Natural killer cell (primary cell): ENCODE results near the gene MAD1L1. TPM values are rescaled to one million over a fixed set of nuclear protein-coding genes. Genes with fewer than 3 reads are reported as not detected.

Experiments
- ATAC-seq, 3 donors: fragments of 150-1000 bp in 2 of 3; fragments of 200-7000 bp in 1 of 3; cut with Tn5 transposase; 1 replicate in 1 of 3; 2 replicates in 2 of 3; pipeline ENCODE4 v1.10.0; 2021; ENCODE audit warnings: mild to moderate bottlenecking in 2 of 3, moderate library complexity in 2 of 3
- DNase-seq, 2 donors: peaks; one replicate each; pipeline versions ENCODE4 v3.0.0 to v3.0.0-alpha.2; 2013 to 2021; ENCODE audit warnings: mixed read lengths in 1 of 2
- H3K27ac ChIP-seq: one replicate; pipeline ENCODE4 v1.5.1; 2013; ENCODE audit warnings: mild to moderate bottlenecking, low read length
- H3K27me3 ChIP-seq: one replicate; pipeline ENCODE4 v1.6.1; 2013; ENCODE audit warnings: low read length; ENCODE audit not compliant: control insufficient read depth, insufficient read depth
- H3K36me3 ChIP-seq: one replicate; pipeline ENCODE4 v1.6.1; 2013; ENCODE audit warnings: low read length; ENCODE audit not compliant: control insufficient read depth, insufficient read depth
- H3K4me1 ChIP-seq: one replicate; pipeline ENCODE4 v1.6.1; 2013; ENCODE audit warnings: low read length; ENCODE audit not compliant: control insufficient read depth, insufficient read depth
- H3K4me3 ChIP-seq: one replicate; pipeline ENCODE4 v1.5.1; 2013; ENCODE audit warnings: low read length
- H3K9me3 ChIP-seq: one replicate; pipeline ENCODE4 v1.6.1; 2013; ENCODE audit warnings: low read length; ENCODE audit not compliant: control insufficient read depth, insufficient read depth
- H3K27ac Mint-ChIP-seq, 2 donors: one replicate each; pipeline ENCODE4 v1.8.0; 2022; ENCODE audit warnings: mild to moderate bottlenecking in 2 of 2, mixed read lengths in 2 of 2, moderate library complexity in 1 of 2
- H3K27me3 Mint-ChIP-seq, 2 donors: one replicate each; pipeline ENCODE4 v1.8.0; 2022; ENCODE audit warnings: low read depth in 2 of 2, mixed read lengths in 2 of 2
- H3K36me3 Mint-ChIP-seq: one replicate; pipeline ENCODE4 v1.8.0; 2022; ENCODE audit warnings: mixed read lengths
- H3K4me1 Mint-ChIP-seq, 2 donors: one replicate each; pipeline ENCODE4 v1.8.0; 2022; ENCODE audit warnings: mixed read lengths in 2 of 2
- H3K4me3 Mint-ChIP-seq: one replicate; pipeline ENCODE4 v1.8.0; 2022; ENCODE audit warnings: mild to moderate bottlenecking, moderate library complexity, mixed read lengths
- H3K9me3 Mint-ChIP-seq, 2 donors: one replicate each; pipeline ENCODE4 v1.8.0; 2022; ENCODE audit warnings: mixed read lengths in 2 of 2
- WGBS: methylation state at CpG from one replicate; pipeline ENCODE4 v1.1.7; 2013; ENCODE audit warnings: missing lambda C conversion rate; ENCODE audit not compliant: insufficient coverage; 5-methylcytosine and 5-hydroxymethylcytosine counted together
- intact Hi-C: fragments of 100-400 bp; cut with micrococcal nuclease; formaldehyde crosslinking; loops from one replicate; pipeline ENCODE4 v1.14.2; 2022
- total RNA-seq, 4 donors: library from RNA; stranded (reverse); fragments of 120-200 nt in 1 of 4; gene quantifications; one replicate each; pipeline versions ENCODE4 v1.2.3 to v1.2.4, GENCODE V29; 2013 to 2022
- TF ChIP-seq, protein P1 (sequence below): fragments of 200-600 bp; IDR thresholded peaks from one replicate; pipeline ENCODE4 v1.8.0; 2022; ENCODE audit warnings: antibody characterized with exemption

The MAD1L1 gene
- total RNA-seq, 3 donors from 2014 or later (not counting 1 experiment from before 2014, with no cell fraction given): 53.6 to 81.2 (median 77.4) TPM

DNA sequence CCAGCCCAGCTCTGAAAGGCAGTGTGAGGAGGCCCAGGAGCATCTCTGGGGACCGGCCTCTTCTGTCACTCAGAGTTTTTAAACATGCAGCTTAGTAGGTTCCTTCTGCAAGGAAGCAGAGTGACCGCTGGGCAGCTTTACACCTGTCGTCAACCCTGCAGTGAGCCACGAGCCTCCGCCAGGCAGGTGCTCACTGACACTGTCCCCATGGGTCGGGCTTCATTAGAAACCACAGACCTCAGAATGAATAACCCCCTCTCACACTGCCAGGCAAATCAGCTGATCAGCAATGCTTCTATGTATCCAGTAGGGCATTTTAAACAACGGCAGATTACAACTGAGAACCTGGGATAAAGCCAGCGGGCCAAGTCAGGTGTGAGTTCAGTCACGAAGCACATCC, 106.1 kb downstream of the MAD1L1 start:
- DNase-seq: no peak
- ATAC-seq: no peak
- Histone ChIP-seq H3K9me3 (no peaks in the 10 kb centered on the region), H3K4me3 (no peak overlapping the region), H3K27ac (no peak overlapping the region), H3K27me3 (no peaks in the 10 kb centered on the region), H3K4me1 (no peaks in the 10 kb centered on the region), H3K36me3 (no peaks in the 10 kb centered on the region)
- Mint-ChIP-seq H3K27ac (no peak overlapping the region), H3K4me3 (no peak overlapping the region), H3K9me3 (no peaks in the 10 kb centered on the region), H3K27me3 (no peaks in the 10 kb centered on the region), H3K36me3 (no peaks in the 10 kb centered on the region), H3K4me1 (no peaks in the 10 kb centered on the region)
- TF ChIP-seq, protein P1, sequence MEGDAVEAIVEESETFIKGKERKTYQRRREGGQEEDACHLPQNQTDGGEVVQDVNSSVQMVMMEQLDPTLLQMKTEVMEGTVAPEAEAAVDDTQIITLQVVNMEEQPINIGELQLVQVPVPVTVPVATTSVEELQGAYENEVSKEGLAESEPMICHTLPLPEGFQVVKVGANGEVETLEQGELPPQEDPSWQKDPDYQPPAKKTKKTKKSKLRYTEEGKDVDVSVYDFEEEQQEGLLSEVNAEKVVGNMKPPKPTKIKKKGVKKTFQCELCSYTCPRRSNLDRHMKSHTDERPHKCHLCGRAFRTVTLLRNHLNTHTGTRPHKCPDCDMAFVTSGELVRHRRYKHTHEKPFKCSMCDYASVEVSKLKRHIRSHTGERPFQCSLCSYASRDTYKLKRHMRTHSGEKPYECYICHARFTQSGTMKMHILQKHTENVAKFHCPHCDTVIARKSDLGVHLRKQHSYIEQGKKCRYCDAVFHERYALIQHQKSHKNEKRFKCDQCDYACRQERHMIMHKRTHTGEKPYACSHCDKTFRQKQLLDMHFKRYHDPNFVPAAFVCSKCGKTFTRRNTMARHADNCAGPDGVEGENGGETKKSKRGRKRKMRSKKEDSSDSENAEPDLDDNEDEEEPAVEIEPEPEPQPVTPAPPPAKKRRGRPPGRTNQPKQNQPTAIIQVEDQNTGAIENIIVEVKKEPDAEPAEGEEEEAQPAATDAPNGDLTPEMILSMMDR: no peak
- intact Hi-C loops: no loop called here
- 83% methylated on average over 9 of the region's 9 CpGs for WGBS

DNA sequence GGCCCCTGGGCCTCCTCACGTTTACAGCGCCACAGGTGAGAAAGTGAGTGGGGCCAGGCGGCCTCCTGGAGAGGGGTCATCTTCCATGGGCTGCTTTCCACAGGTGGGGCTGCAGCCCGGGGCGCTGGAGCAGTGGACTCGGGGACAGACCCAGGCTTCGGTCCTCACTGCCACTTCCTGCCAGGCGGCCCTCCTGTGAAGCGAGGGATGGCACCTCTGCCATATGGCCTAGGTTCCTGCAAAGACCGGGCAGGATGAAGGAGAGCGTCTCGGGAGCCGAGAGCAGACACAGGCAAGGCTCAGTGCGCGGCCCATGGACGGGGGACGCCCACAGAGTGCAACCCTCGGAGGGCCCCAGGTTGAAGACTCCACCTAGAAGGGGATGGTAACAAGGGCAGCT, 106.8 kb downstream of the MAD1L1 start:
- H3K4me3 Mint-ChIP-seq: no peak overlapping the region
- WGBS: 93% methylated on average over 18 of the region's 18 CpGs
- Histone ChIP-seq H3K4me3 (no peak overlapping the region), H3K36me3 (no peaks in the 10 kb centered on the region), H3K27ac (no peak overlapping the region), H3K27me3 (no peaks in the 10 kb centered on the region), H3K9me3 (no peaks in the 10 kb centered on the region), H3K4me1 (peaks cover 5% of the 10 kb centered on the region)
- DNase-seq: no peak
- no peaks in the 10 kb centered on the region for H3K27me3 Mint-ChIP-seq
- TF ChIP-seq, protein P1: no peak
- no peak for ATAC-seq
- intact Hi-C loops: no loop called here
- H3K27ac Mint-ChIP-seq: no peak overlapping the region
- no peaks in the 10 kb centered on the region for H3K4me1 Mint-ChIP-seq
- no peaks in the 10 kb centered on the region for H3K36me3 Mint-ChIP-seq
- H3K9me3 Mint-ChIP-seq: no peaks in the 10 kb centered on the region

DNA sequence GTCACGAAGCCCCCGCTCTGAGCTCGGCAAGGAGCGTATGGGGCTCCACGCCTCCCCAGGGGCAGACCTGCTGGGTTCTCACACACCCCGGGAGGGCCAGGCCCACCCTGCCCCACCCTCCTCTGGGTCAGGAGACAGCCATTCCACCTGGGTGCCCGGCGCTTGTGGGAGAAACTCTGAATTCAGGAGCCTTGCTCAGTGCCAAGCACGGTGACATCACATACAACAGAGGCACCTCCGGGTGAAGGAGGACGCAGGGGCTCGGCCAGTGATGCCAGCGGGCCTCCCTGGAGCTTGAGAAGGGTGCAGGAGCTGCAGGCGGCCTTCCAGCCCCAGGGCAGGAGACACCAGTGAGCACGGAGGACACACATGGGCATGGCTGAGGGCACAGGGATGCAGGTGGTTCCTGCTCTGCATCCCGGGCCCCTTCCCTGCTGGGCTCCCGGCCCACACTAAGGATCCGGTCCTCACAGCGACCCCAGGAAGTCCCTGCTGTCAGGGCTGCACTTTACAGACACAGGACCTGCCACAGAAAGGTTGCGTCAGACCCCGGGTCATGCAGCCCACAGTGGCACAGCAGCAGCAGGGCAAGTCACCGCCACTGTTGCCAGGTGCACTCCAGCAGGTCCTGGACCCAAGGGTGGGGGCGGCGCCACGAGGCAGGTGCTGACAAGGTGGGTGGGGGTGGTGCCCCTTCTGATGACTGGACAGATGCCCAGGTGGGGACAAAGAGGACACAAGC, 108.0 kb downstream of the MAD1L1 start:
- WGBS: 95% methylated on average over 25 of the region's 25 CpGs
- H3K27ac ChIP-seq: no peak overlapping the region
- Mint-ChIP-seq H3K4me3 (no peak overlapping the region), H3K27me3 (peaks cover 4 to 6% of the 10 kb centered on the region in 2 donors), H3K9me3 (no peaks in the 10 kb centered on the region), H3K36me3 (no peaks in the 10 kb centered on the region), H3K27ac (no peak overlapping the region), H3K4me1 (peaks cover 11% of the 10 kb centered on the region in 2 donors)
- H3K4me1 ChIP-seq: peaks cover 17% of the 10 kb centered on the region
- H3K27me3 ChIP-seq: no peaks in the 10 kb centered on the region
- no peak overlapping the region for H3K4me3 ChIP-seq
- ATAC-seq (no peak), DNase-seq (no peak)
- no peaks in the 10 kb centered on the region for H3K36me3 ChIP-seq
- TF ChIP-seq, protein P1: no peak
- intact Hi-C loops: no loop called here
- H3K9me3 ChIP-seq: no peaks in the 10 kb centered on the region

DNA sequence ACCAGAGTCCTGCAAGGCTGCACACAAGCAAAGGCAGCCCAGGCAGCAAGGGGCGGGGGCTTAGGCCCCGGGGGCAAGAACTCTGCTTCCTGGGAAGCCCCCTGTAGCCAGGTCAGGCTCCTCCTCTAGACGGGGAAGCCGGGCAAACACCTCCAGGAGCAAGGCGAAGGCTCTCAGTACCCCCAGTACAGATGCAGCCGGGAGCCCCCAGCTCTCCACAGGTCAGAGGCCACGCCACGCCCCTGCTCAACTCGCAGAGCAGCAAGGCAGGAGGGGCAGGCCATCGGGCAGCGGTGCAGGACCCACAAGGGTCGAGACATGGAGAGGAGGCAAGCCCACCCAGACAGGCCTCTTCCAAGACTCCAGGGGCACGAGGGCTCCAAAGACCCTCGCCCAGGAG, 108.8 kb downstream of the MAD1L1 start:
- Histone ChIP-seq H3K4me3 (no peak overlapping the region), H3K9me3 (no peaks in the 10 kb centered on the region), H3K27ac (no peak overlapping the region), H3K4me1 (peaks cover 26% of the 10 kb centered on the region), H3K27me3 (no peaks in the 10 kb centered on the region), H3K36me3 (no peaks in the 10 kb centered on the region)
- H3K27ac Mint-ChIP-seq: no peak overlapping the region
- TF ChIP-seq, protein P1: no peak
- WGBS: 94% methylated on average over 14 of the region's 14 CpGs
- DNase-seq: no peak
- peaks cover 19% of the 10 kb centered on the region in 2 donors for H3K4me1 Mint-ChIP-seq
- no peaks in the 10 kb centered on the region for H3K36me3 Mint-ChIP-seq
- peaks cover 6 to 8% of the 10 kb centered on the region in 2 donors for H3K27me3 Mint-ChIP-seq
- intact Hi-C loops: no loop called here
- H3K9me3 Mint-ChIP-seq: no peaks in the 10 kb centered on the region
- ATAC-seq: no peak
- no peak overlapping the region for H3K4me3 Mint-ChIP-seq
